ENCODE data around the gene KPNA1. TPM values are rescaled to one million over a fixed set of nuclear protein-coding genes. Genes with fewer than 3 reads are reported as not detected.

KPNA1 gene
- total RNA-seq, 6 experiments from 2014 or later, result 93.5 to 105 (median 98.1) TPM

- H3K36me3 Mint-ChIP-seq (ENCODE audit: low read depth), result peaks cover 20% of the 10 kb centered on the region
- DNase-seq, result no peak
- H3K9me3 Mint-ChIP-seq, result no peaks in the 10 kb centered on the region
- H3K4me3 Mint-ChIP-seq, result no peak overlapping the region
- TF ChIP-seq, protein P1, sequence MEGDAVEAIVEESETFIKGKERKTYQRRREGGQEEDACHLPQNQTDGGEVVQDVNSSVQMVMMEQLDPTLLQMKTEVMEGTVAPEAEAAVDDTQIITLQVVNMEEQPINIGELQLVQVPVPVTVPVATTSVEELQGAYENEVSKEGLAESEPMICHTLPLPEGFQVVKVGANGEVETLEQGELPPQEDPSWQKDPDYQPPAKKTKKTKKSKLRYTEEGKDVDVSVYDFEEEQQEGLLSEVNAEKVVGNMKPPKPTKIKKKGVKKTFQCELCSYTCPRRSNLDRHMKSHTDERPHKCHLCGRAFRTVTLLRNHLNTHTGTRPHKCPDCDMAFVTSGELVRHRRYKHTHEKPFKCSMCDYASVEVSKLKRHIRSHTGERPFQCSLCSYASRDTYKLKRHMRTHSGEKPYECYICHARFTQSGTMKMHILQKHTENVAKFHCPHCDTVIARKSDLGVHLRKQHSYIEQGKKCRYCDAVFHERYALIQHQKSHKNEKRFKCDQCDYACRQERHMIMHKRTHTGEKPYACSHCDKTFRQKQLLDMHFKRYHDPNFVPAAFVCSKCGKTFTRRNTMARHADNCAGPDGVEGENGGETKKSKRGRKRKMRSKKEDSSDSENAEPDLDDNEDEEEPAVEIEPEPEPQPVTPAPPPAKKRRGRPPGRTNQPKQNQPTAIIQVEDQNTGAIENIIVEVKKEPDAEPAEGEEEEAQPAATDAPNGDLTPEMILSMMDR (IDR thresholded peaks at IDR 0.05), result no peak
- H3K4me1 Mint-ChIP-seq (ENCODE audit: low read depth), result peaks cover 25% of the 10 kb centered on the region
- H3K27me3 Mint-ChIP-seq (ENCODE audit: insufficient read depth), result no peaks in the 10 kb centered on the region
- no peak overlapping the region for H3K27ac Mint-ChIP-seq
Observed at GRCh38 chr3:122410639-122411038, 104.1 kb downstream of the KPNA1 start.

DNA sequence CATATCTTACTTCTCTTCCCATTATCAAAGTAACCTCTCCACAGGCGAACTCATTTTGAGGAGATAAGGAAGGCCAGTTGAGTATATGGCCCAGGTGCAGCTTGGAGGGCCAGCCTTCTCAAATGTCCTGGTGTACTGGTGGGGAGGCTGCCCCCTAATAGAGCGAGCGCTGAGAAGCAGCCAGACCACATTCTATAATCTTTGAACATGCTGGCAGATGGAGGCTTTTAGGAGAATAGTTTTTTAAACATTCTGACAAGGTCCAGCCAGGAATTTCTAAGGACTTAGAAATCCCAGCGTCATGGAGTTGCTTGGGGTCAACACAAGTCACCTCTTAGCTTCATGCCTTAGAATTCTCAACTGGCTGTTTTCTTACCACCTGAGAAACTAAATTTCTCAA is 104.6 kb downstream of the KPNA1 start:
- DNase-seq, result no peak
- H3K4me3 Mint-ChIP-seq, result no peak overlapping the region
- H3K36me3 Mint-ChIP-seq (ENCODE audit: low read depth), result peaks cover 16% of the 10 kb centered on the region
- no peaks in the 10 kb centered on the region for H3K9me3 Mint-ChIP-seq
- H3K27ac Mint-ChIP-seq, result no peak overlapping the region
- TF ChIP-seq, protein P1 (IDR thresholded peaks at IDR 0.05), result no peak
- peaks cover 22% of the 10 kb centered on the region for H3K4me1 Mint-ChIP-seq (ENCODE audit: low read depth)
- H3K27me3 Mint-ChIP-seq (ENCODE audit: insufficient read depth), result no peaks in the 10 kb centered on the region

GRCh38 chr3:122409446-122409845 is 105.3 kb downstream of the KPNA1 start:
- H3K4me1 Mint-ChIP-seq (ENCODE audit: low read depth), result peaks cover 15% of the 10 kb centered on the region
- TF ChIP-seq, protein P1 (IDR thresholded peaks at IDR 0.05), result no peak
- no peaks in the 10 kb centered on the region for H3K9me3 Mint-ChIP-seq
- H3K27ac Mint-ChIP-seq, result no peak overlapping the region
- no peaks in the 10 kb centered on the region for H3K27me3 Mint-ChIP-seq (ENCODE audit: insufficient read depth)
- peaks cover 10% of the 10 kb centered on the region; the same call in 1 of the 2 replicates for H3K36me3 Mint-ChIP-seq (ENCODE audit: low read depth)
- no peak for DNase-seq
- no peak overlapping the region for H3K4me3 Mint-ChIP-seq

DNA sequence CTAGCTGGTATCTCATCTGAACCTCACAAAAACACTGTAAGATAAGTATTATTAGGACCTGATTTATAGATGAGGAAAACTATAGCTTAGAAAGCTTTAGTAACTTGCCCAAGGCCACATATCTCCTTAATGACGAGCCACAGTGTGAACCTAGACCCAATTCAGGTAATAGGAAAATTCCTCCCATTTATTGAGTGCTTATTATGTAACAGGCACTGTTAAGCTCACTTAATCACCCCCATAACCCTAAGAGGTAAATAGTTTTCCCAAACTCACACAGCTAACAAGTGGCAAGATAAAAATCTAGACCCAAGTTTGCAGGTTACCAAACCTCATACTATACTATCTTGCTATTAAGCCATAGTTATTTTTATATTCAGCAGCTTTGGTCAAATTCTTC is 106.8 kb downstream of the KPNA1 start:
- TF ChIP-seq, protein P1 (IDR thresholded peaks at IDR 0.05), result no peak
- no peak overlapping the region for H3K4me3 Mint-ChIP-seq
- peaks cover 12% of the 10 kb centered on the region; the same call in 1 of the 2 replicates for H3K36me3 Mint-ChIP-seq (ENCODE audit: low read depth)
- peaks cover 2% of the 10 kb centered on the region; the same call in 1 of the 2 replicates for H3K27me3 Mint-ChIP-seq (ENCODE audit: insufficient read depth)
- no peaks in the 10 kb centered on the region for H3K9me3 Mint-ChIP-seq
- no peak for DNase-seq
- peaks cover 18% of the 10 kb centered on the region for H3K4me1 Mint-ChIP-seq (ENCODE audit: low read depth)
- H3K27ac Mint-ChIP-seq, result no peak overlapping the region

- H3K27ac Mint-ChIP-seq, result no peak overlapping the region
- no peak overlapping the region for H3K4me3 Mint-ChIP-seq
- H3K36me3 Mint-ChIP-seq (ENCODE audit: low read depth), result peaks cover 13% of the 10 kb centered on the region; the same call in 1 of the 2 replicates
- peaks cover 19% of the 10 kb centered on the region for H3K4me1 Mint-ChIP-seq (ENCODE audit: low read depth)
- H3K9me3 Mint-ChIP-seq, result no peaks in the 10 kb centered on the region
- H3K27me3 Mint-ChIP-seq (ENCODE audit: insufficient read depth), result peaks cover 2% of the 10 kb centered on the region; the same call in 1 of the 2 replicates
- TF ChIP-seq, protein P1 (IDR thresholded peaks at IDR 0.05), result no peak
- no peak for DNase-seq
Observed at GRCh38 chr3:122406198-122406597, 108.5 kb downstream of the KPNA1 start.

DNA sequence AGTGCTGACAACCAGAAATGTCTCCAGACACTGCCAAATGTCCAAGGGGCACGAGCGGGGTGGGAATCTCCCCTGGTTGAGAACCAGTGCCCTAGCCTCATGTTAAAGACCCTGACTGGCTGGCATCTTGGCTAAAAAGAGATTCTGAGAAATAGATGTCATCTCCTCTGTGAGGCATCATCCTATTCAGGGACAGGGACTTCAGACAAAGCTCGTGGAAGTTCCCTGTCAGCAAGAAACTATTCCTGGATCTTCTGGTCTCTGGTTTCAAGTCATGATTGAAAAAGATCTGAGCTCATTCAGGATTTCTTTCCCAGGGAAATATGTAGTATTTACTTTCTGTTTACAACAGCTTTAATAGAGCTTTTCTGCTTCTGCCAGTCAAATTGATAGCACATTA is 109.7 kb downstream of the KPNA1 start:
- Mint-ChIP-seq H3K36me3 (ENCODE audit: low read depth) (peaks cover 13% of the 10 kb centered on the region; the same call in 1 of the 2 replicates), H3K27me3 (ENCODE audit: insufficient read depth) (peaks cover 2% of the 10 kb centered on the region; the same call in 1 of the 2 replicates), H3K4me1 (ENCODE audit: low read depth) (peaks cover 19% of the 10 kb centered on the region), H3K27ac (no peak overlapping the region), H3K4me3 (no peak overlapping the region), H3K9me3 (no peaks in the 10 kb centered on the region)
- no peak for DNase-seq
- TF ChIP-seq, protein P1 (IDR thresholded peaks at IDR 0.05), result no peak
